ENCODE results near the gene PTPRJ. TPM values are rescaled to one million over a fixed set of nuclear protein-coding genes. Genes with fewer than 3 reads are reported as not detected.

PTPRJ gene
- total RNA-seq, 1 donor from 2014 or later, result 4.7 TPM

GRCh38 chr11:48193876-48194275 lies 213.5 kb downstream of the PTPRJ start:
- H3K4me3 ChIP-seq, result no peak overlapping the region
- no peaks in the 10 kb centered on the region for H3K36me3 ChIP-seq
- DNase-seq (ENCODE audit: extremely low spot score in 2 of 2), result no peak
- no peaks in the 10 kb centered on the region for H3K9me3 ChIP-seq
- no peaks in the 10 kb centered on the region for H3K4me1 ChIP-seq
- no peak for TF ChIP-seq CTCF (IDR thresholded peaks at IDR 0.05)
- TF ChIP-seq POLR2AphosphoS5 (IDR thresholded peaks at IDR 0.05; ENCODE audit: insufficient read depth in 1 of 2, low read depth in 1 of 2), result no peak
- TF ChIP-seq POLR2A (IDR thresholded peaks at IDR 0.05), result no peak
- H3K27me3 ChIP-seq, result no peaks in the 10 kb centered on the region
- intact Hi-C loops (cut with DNase I), result no loop called here
- no peak overlapping the region for H3K27ac ChIP-seq

GRCh38 chr11:48207881-48208280 lies 227.5 kb downstream of the PTPRJ start:
- intact Hi-C loops (cut with DNase I), result no loop called here
- no peak for TF ChIP-seq POLR2AphosphoS5 (IDR thresholded peaks at IDR 0.05; ENCODE audit: insufficient read depth in 1 of 2, low read depth in 1 of 2)
- no peak for TF ChIP-seq CTCF (IDR thresholded peaks at IDR 0.05)
- no peak for TF ChIP-seq POLR2A (IDR thresholded peaks at IDR 0.05)

GRCh38 chr11:48210052-48210451 lies 229.7 kb downstream of the PTPRJ start:
- H3K27ac ChIP-seq, result no peak overlapping the region
- no peaks in the 10 kb centered on the region for H3K36me3 ChIP-seq
- intact Hi-C loops (cut with DNase I), result no loop called here
- no peak overlapping the region for H3K4me3 ChIP-seq
- H3K4me1 ChIP-seq, result no peaks in the 10 kb centered on the region
- no peak for DNase-seq (ENCODE audit: extremely low spot score in 2 of 2)
- H3K9me3 ChIP-seq, result no peaks in the 10 kb centered on the region
- TF ChIP-seq CTCF (IDR thresholded peaks at IDR 0.05) (no peak), POLR2A (IDR thresholded peaks at IDR 0.05) (no peak), POLR2AphosphoS5 (IDR thresholded peaks at IDR 0.05; ENCODE audit: insufficient read depth in 1 of 2, low read depth in 1 of 2) (no peak)
- H3K27me3 ChIP-seq, result no peaks in the 10 kb centered on the region

More at GRCh38 chr11:48207881-48208280, 227.5 kb downstream of the PTPRJ start:
- H3K4me1 ChIP-seq, result no peaks in the 10 kb centered on the region
- no peak overlapping the region for H3K4me3 ChIP-seq
- H3K36me3 ChIP-seq, result no peaks in the 10 kb centered on the region
- no peaks in the 10 kb centered on the region for H3K9me3 ChIP-seq
- H3K27me3 ChIP-seq, result no peaks in the 10 kb centered on the region
- no peak overlapping the region for H3K27ac ChIP-seq
- no peak for DNase-seq (ENCODE audit: extremely low spot score in 2 of 2)

- intact Hi-C loops (cut with DNase I), result no loop called here
- no peaks in the 10 kb centered on the region for H3K4me1 ChIP-seq
- no peak for DNase-seq (ENCODE audit: extremely low spot score in 2 of 2)
Observed at GRCh38 chr11:48216510-48216909, 236.2 kb downstream of the PTPRJ start, which contains the start of gene OR4B1. OR4B1 (plus strand) TSS chr11:48216810; CDS start chr11:48216810, 0 bp downstream.

More at GRCh38 chr11:48216510-48216909, 236.2 kb downstream of the PTPRJ start, which contains the start of gene OR4B1:
- H3K36me3 ChIP-seq, result no peaks in the 10 kb centered on the region
- H3K27ac ChIP-seq, result no peak within 1 kb of the TSS
- TF ChIP-seq POLR2AphosphoS5 (IDR thresholded peaks at IDR 0.05; ENCODE audit: insufficient read depth in 1 of 2, low read depth in 1 of 2) (no peak), POLR2A (IDR thresholded peaks at IDR 0.05) (no peak), CTCF (IDR thresholded peaks at IDR 0.05) (no peak)
- H3K9me3 ChIP-seq, result no peaks in the 10 kb centered on the region
- no peaks in the 10 kb centered on the region for H3K27me3 ChIP-seq
- H3K4me3 ChIP-seq, result no peak within 1 kb of the TSS

MicroRNA genes within 50 kb of the gene (microRNA counts, 767-probe panel; counts per million panel counts)
- 238 to 261 counts per million in 2 donors for microRNA hsa-miR-3161

Small RNA genes within 50 kb of the gene (microRNA-seq; reads per million reads assigned to microRNA genes)
- not detected for gene MIR3161 (ENCODE audit: borderline number of aligned reads, borderline replicate concordance)

Small RNA genes within 50 kb of the gene (small RNA-seq; reads per million reads assigned to genes)
- not detected for gene MIR3161

Other genes with a start within 250 kb of the PTPRJ start
- gene FNBP4, start 213.2 kb upstream of the PTPRJ start, total RNA-seq, result 163 TPM
- 40.8 TPM for gene NUP160, start 132.2 kb upstream of the PTPRJ start, total RNA-seq
- gene OR4B1, start 236.3 kb downstream of the PTPRJ start, total RNA-seq, result not detected

Data from vagina (tissue), 2 donors.